HEK293 (cell line): ENCODE measurements around the gene GRK2.

Experiments used
- CTCF ChIA-PET: fragments of 350-600 bp; formaldehyde crosslinking; extraction: SDS; loops from one replicate; lab custom pipeline; 2021; ENCODE audit warnings: antibody characterized with exemption; lab: Yijun Ruan, JAX
- POLR2A ChIA-PET: fragments of 300-600 bp; formaldehyde crosslinking; extraction: SDS; loops from one replicate; lab custom pipeline; 2020; ENCODE audit warnings: antibody characterized with exemption, inconsistent platforms; lab: Yijun Ruan, JAX
- H3K27ac ChIP-seq: fragments of 200-500 bp; sonication (Bioruptor generic); 2 replicates; pipeline ENCODE4 v1.5.1; 2014; ENCODE audit warnings: low read depth, low read length, control low read depth, inconsistent platforms; ENCODE audit errors: extremely low read depth
- H3K36me3 ChIP-seq, 2 experiments: fragments of 200-500 bp in 1 of 2; sonication (Bioruptor generic) in 1 of 2; 1 replicate in 1 of 2; 2 replicates in 1 of 2; pipeline ENCODE4 v1.5.1; 2014 to 2017; ENCODE audit warnings: inconsistent platforms in 2 of 2, low read length in 2 of 2; ENCODE audit not compliant: control insufficient read depth in 2 of 2, insufficient read depth in 1 of 2
- H3K4me1 ChIP-seq: fragments of 200-500 bp; sonication (Bioruptor generic); 2 replicates; pipeline ENCODE4 v1.5.1; 2014; ENCODE audit warnings: mild to moderate bottlenecking, low read length, inconsistent platforms; ENCODE audit not compliant: control insufficient read depth, insufficient read depth
- H3K4me3 ChIP-seq: 2 replicates; pipeline ENCODE4 v1.5.1; 2011; ENCODE audit warnings: low read depth, mild to moderate bottlenecking, control low read depth, low read length, moderate library complexity
- H3K9me3 ChIP-seq: fragments of 200-500 bp; sonication (Bioruptor generic); 2 replicates; pipeline ENCODE4 v1.5.1; 2014; ENCODE audit warnings: low read depth, low read length, inconsistent platforms; ENCODE audit not compliant: control insufficient read depth, insufficient read depth
- GLIS1 ChIP-seq: fragments of 450-650 bp; formaldehyde crosslinking; IDR thresholded peaks from 2 replicates; pipeline ENCODE4 v1.5.1; 2016; ENCODE audit warnings: missing biosample characterization, missing genetic modification characterization
- SP7 ChIP-seq: fragments of 450-650 bp; formaldehyde crosslinking; IDR thresholded peaks from 2 replicates; pipeline ENCODE4 v1.5.1; 2016; ENCODE audit warnings: missing biosample characterization, missing genetic modification characterization
- ZIC2 ChIP-seq: fragments of 450-650 bp; formaldehyde crosslinking; IDR thresholded peaks from 2 replicates; pipeline ENCODE4 v1.5.1; 2016; ENCODE audit warnings: missing biosample characterization, missing genetic modification characterization
- ZNF10 ChIP-seq: fragments of 450-650 bp; formaldehyde crosslinking; IDR thresholded peaks from 2 replicates; pipeline ENCODE4 v1.5.1; 2017; ENCODE audit warnings: missing biosample characterization, missing genetic modification characterization
- ZNF211 ChIP-seq: fragments of 450-650 bp; formaldehyde crosslinking; IDR thresholded peaks from 2 replicates; pipeline ENCODE4 v1.5.1; 2016; ENCODE audit warnings: low read depth, missing biosample characterization, missing genetic modification characterization
- ZNF292 ChIP-seq: fragments of 450-650 bp; formaldehyde crosslinking; IDR thresholded peaks from 2 replicates; pipeline ENCODE4 v1.5.1; 2016; ENCODE audit warnings: low read depth, missing biosample characterization, missing genetic modification characterization, borderline replicate concordance
- ZNF660 ChIP-seq: fragments of 450-650 bp; IDR thresholded peaks from 2 replicates; pipeline ENCODE4 v1.5.1; 2018; ENCODE audit warnings: missing biosample characterization, mild to moderate bottlenecking, missing genetic modification characterization
- ZNF664 ChIP-seq: fragments of 450-650 bp; formaldehyde crosslinking; IDR thresholded peaks from 2 replicates; pipeline ENCODE4 v1.5.1; 2016; ENCODE audit warnings: missing biosample characterization, missing genetic modification characterization
- TF ChIP-seq, protein P1 (sequence below): fragments of 450-650 bp; formaldehyde crosslinking; IDR thresholded peaks from 2 replicates; pipeline ENCODE4 v1.5.1; 2016; ENCODE audit warnings: missing biosample characterization, missing genetic modification characterization
- TF ChIP-seq, protein P2 (sequence below): fragments of 450-650 bp; formaldehyde crosslinking; IDR thresholded peaks from 2 replicates; pipeline ENCODE4 v1.5.1; 2016; ENCODE audit warnings: missing biosample characterization, missing genetic modification characterization
- TF ChIP-seq, protein P3 (sequence below): fragments of 450-650 bp; formaldehyde crosslinking; IDR thresholded peaks from 2 replicates; pipeline ENCODE4 v1.5.1; 2017; ENCODE audit warnings: missing biosample characterization, mild to moderate bottlenecking, missing genetic modification characterization, moderate library complexity
- TF ChIP-seq, protein P4 (sequence below): fragments of 450-650 bp; formaldehyde crosslinking; IDR thresholded peaks from 2 replicates; pipeline ENCODE4 v1.5.1; 2017; ENCODE audit warnings: missing biosample characterization, missing genetic modification characterization
- TF ChIP-seq, protein P5 (sequence below): fragments of 450-650 bp; IDR thresholded peaks from 2 replicates; pipeline ENCODE4 v1.5.1; 2018; ENCODE audit warnings: missing biosample characterization, missing genetic modification characterization

Gene GRK2

DNA sequence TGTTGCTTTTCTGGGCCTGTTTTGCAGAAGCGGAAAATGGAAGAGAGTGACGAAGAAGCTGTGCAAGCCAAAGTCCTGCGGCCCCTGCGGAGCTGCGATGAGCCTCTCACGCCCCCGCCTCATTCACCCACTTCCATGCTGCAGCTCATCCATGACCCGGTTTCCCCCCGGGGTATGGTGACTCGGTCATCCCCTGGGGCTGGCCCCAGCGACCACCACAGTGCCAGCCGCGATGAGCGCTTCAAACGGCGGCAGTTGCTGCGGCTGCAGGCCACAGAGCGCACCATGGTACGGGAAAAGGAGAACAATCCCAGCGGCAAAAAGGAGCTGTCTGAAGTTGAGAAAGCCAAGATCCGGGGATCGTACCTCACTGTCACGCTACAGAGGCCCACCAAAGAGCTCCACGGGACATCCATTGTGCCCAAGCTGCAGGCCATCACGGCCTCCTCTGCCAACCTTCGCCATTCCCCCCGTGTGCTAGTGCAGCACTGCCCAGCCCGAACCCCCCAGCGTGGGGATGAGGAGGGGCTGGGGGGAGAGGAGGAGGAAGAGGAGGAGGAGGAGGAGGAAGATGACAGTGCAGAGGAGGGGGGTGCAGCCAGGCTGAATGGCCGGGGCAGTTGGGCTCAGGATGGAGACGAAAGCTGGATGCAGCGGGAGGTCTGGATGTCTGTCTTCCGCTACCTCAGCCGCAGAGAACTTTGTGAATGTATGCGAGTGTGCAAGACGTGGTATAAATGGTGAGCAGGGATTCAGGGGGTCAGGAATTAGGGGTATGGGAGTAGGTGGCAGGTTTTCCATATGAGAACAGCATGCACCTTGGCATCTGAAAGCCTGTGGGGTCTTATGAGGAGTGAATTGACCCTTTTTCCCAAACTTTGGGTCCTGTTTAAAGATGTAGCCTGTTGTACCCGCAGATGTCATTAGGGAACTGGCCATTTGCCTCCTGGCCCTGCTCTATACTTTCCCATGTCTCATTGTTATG, 15.9 kb upstream of the GRK2 start:
- POLR2A ChIA-PET, result interaction anchor here (1.0 to 2.9 kb wide), 1 partner anchor 11 kb away, joined by 3 to 8 read pairs; no protein-coding TSS in a partner anchor
- H3K36me3 ChIP-seq, result peaks cover 7 to 97% of the 10 kb centered on the region in 2 experiments; a peak in 2 of 3 replicates

DNA sequence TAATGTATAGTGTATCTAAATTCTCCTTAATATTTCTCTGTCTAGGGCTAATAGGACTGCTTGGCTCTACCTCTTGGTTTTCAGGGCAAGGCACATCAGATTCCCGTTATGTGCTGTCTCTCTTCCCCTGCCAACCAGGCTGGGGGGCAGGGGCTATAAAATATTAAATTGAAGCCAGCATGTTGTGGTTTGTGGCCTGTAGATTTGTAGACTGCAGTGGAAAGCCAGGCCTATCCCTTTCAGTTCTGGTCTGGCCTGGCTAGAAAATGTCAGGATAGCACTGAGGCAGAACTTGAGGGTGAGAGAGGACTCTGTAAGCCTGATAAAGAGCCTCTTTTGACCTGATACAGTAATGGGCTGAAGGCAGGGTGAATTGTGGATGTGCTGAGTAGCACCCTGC, 14.4 kb upstream of the GRK2 start:
- no peak overlapping the region for H3K27ac ChIP-seq
- H3K4me3 ChIP-seq, result no peak overlapping the region
- peaks cover 7 to 99% of the 10 kb centered on the region in 2 experiments; a peak in 2 of 3 replicates for H3K36me3 ChIP-seq
- TF ChIP-seq ZNF10 (tag by site-specific recombination) (no peak), ZIC2 (tag by site-specific recombination) (no peak), ZNF664 (no peak), ZNF292 (tag by site-specific recombination) (no peak), SP7 (tag by site-specific recombination) (no peak), GLIS1 (tag by site-specific recombination) (no peak), ZNF660 (no peak)
- TF ChIP-seq, protein P1, sequence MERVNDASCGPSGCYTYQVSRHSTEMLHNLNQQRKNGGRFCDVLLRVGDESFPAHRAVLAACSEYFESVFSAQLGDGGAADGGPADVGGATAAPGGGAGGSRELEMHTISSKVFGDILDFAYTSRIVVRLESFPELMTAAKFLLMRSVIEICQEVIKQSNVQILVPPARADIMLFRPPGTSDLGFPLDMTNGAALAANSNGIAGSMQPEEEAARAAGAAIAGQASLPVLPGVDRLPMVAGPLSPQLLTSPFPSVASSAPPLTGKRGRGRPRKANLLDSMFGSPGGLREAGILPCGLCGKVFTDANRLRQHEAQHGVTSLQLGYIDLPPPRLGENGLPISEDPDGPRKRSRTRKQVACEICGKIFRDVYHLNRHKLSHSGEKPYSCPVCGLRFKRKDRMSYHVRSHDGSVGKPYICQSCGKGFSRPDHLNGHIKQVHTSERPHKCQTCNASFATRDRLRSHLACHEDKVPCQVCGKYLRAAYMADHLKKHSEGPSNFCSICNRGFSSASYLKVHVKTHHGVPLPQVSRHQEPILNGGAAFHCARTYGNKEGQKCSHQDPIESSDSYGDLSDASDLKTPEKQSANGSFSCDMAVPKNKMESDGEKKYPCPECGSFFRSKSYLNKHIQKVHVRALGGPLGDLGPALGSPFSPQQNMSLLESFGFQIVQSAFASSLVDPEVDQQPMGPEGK (tag by site-specific recombination), result no peak
- TF ChIP-seq, protein P2, sequence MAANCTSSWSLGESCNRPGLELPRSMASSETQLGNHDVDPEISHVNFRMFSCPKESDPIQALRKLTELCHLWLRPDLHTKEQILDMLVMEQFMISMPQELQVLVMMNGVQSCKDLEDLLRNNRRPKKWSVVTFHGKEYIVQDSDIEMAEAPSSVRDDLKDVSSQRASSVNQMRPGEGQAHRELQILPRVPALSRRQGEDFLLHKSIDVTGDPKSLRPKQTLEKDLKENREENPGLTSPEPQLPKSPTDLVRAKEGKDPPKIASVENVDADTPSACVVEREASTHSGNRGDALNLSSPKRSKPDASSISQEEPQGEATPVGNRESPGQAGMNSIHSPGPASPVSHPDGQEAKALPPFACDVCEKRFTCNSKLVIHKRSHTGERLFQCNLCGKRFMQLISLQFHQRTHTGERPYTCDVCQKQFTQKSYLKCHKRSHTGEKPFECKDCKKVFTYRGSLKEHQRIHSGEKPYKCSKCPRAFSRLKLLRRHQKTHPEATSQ, result no peak
- TF ChIP-seq, protein P3, sequence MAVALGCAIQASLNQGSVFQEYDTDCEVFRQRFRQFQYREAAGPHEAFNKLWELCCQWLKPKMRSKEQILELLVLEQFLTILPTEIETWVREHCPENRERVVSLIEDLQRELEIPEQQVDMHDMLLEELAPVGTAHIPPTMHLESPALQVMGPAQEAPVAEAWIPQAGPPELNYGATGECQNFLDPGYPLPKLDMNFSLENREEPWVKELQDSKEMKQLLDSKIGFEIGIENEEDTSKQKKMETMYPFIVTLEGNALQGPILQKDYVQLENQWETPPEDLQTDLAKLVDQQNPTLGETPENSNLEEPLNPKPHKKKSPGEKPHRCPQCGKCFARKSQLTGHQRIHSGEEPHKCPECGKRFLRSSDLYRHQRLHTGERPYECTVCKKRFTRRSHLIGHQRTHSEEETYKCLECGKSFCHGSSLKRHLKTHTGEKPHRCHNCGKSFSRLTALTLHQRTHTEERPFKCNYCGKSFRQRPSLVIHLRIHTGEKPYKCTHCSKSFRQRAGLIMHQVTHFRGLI (tag by site-specific recombination), result no peak
- TF ChIP-seq, protein P4, sequence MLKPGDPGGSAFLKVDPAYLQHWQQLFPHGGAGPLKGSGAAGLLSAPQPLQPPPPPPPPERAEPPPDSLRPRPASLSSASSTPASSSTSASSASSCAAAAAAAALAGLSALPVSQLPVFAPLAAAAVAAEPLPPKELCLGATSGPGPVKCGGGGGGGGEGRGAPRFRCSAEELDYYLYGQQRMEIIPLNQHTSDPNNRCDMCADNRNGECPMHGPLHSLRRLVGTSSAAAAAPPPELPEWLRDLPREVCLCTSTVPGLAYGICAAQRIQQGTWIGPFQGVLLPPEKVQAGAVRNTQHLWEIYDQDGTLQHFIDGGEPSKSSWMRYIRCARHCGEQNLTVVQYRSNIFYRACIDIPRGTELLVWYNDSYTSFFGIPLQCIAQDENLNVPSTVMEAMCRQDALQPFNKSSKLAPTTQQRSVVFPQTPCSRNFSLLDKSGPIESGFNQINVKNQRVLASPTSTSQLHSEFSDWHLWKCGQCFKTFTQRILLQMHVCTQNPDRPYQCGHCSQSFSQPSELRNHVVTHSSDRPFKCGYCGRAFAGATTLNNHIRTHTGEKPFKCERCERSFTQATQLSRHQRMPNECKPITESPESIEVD (tag by site-specific recombination), result no peak
- no peaks in the 10 kb centered on the region for H3K4me1 ChIP-seq
- H3K9me3 ChIP-seq, result no peaks in the 10 kb centered on the region
- ChIA-PET CTCF (interaction anchor here (0.6 to 9.9 kb wide), 5 partner anchors 11 to 209 kb away, joined by 3 to 65 read pairs (median 3); no protein-coding TSS in a partner anchor), POLR2A (interaction anchor here (1.0 kb wide), 1 partner anchor 12 kb away, joined by 3 read pairs; no protein-coding TSS in a partner anchor)

More for the DNA sequence above, 15.9 kb upstream of the GRK2 start:
- H3K27ac ChIP-seq, result no peak overlapping the region
- no peaks in the 10 kb centered on the region for H3K9me3 ChIP-seq
- H3K4me1 ChIP-seq, result no peaks in the 10 kb centered on the region
- TF ChIP-seq, protein P5, sequence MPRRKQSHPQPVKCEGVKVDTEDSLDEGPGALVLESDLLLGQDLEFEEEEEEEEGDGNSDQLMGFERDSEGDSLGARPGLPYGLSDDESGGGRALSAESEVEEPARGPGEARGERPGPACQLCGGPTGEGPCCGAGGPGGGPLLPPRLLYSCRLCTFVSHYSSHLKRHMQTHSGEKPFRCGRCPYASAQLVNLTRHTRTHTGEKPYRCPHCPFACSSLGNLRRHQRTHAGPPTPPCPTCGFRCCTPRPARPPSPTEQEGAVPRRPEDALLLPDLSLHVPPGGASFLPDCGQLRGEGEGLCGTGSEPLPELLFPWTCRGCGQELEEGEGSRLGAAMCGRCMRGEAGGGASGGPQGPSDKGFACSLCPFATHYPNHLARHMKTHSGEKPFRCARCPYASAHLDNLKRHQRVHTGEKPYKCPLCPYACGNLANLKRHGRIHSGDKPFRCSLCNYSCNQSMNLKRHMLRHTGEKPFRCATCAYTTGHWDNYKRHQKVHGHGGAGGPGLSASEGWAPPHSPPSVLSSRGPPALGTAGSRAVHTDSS (tag by site-specific recombination), result peak; percentile 77
- no peak for TF ChIP-seq ZNF211 (tag by site-specific recombination)
- H3K4me3 ChIP-seq, result no peak overlapping the region
- CTCF ChIA-PET, result interaction anchor here (0.5 to 9.9 kb wide), 4 partner anchors 12 to 135 kb away, joined by 3 to 65 read pairs (median 4); no protein-coding TSS in a partner anchor
